K562 (cell line): ENCODE data around the gene NRG3. TPM values are rescaled to one million over a fixed set of nuclear protein-coding genes. Genes with fewer than 3 reads are reported as not detected.

Experiments
- ATAC-seq: fragments of 200-7000 bp; cut with Tn5 transposase; 3 replicates; pipeline ENCODE4 v1.9.1; 2020; ENCODE audit warnings: moderate library complexity
- BruUV-seq: library from RNA; stranded (reverse); fragments of 400-500 nt; replicated peaks from 2 replicates; lab custom pipeline; 2021; lab: Mats Ljungman, UMichigan
- CTCF ChIA-PET: fragments of 300-600 bp; formaldehyde crosslinking; extraction: SDS; loops from one replicate; lab custom pipeline; 2021; ENCODE audit warnings: low intra/inter-chr PET ratio; lab: Yijun Ruan, JAX
- POLR2A ChIA-PET: fragments of 300-600, 350-650 bp; sonication (Branson Sonifier 250); formaldehyde crosslinking; extraction: SDS; loops from one replicate; lab custom pipeline; 2021; ENCODE audit warnings: antibody characterized with exemption, inconsistent platforms; lab: Yijun Ruan, JAX
- DNase-seq, 4 experiments: peaks; one replicate each; pipeline versions ENCODE4 v3.0.0 to v3.0.0-alpha.2; 2011 to 2018; ENCODE audit warnings: low spot score in 3 of 4, mixed read lengths in 3 of 4; ENCODE audit errors: extremely low read depth in 1 of 4
- FAIRE-seq: peaks from 2 replicates; lab custom pipeline; 2011; peaks lifted over from hg19 to GRCh38; lab: Jason Lieb, UNC
- H2AFZ ChIP-seq: 2 replicates; pipeline ENCODE4 v1.6.0; 2011; ENCODE audit warnings: low read depth, low read length, control low read depth, inconsistent platforms
- H3K27ac ChIP-seq: fragments of 200-600 bp; 3 replicates; pipeline ENCODE4 v1.8.0; 2011; ENCODE audit warnings: low read depth, mild to moderate bottlenecking, control low read depth, inconsistent platforms, low read length, moderate library complexity, mixed read lengths; ENCODE audit errors: extremely low read depth
- H3K27me3 ChIP-seq, 2 experiments: fragments of 300-600 bp in 1 of 2; 2 replicates in 1 of 2; 3 replicates in 1 of 2; pipeline versions ENCODE4 v1.6.0 to v1.8.0; 2011; ENCODE audit warnings: inconsistent platforms in 2 of 2, low read length in 2 of 2, mild to moderate bottlenecking in 1 of 2, mixed read lengths in 1 of 2, moderate library complexity in 1 of 2; ENCODE audit not compliant: control insufficient read depth in 2 of 2, insufficient read depth in 2 of 2
- H3K36me3 ChIP-seq: fragments of 300-600 bp; 3 replicates; pipeline ENCODE4 v1.8.0; 2011; ENCODE audit warnings: mild to moderate bottlenecking, low read length, inconsistent platforms; ENCODE audit not compliant: control insufficient read depth, insufficient read depth
- H3K4me1 ChIP-seq, 2 experiments: fragments of 200-600 bp in 1 of 2; replicated peaks in 1 of 2; 2 replicates in 1 of 2; 3 replicates in 1 of 2; pipeline versions ENCODE4 v1.5.1 to v1.8.0; 2011; ENCODE audit warnings: inconsistent platforms in 2 of 2, low read length in 2 of 2, mild to moderate bottlenecking in 1 of 2, mixed read lengths in 1 of 2, moderate library complexity in 1 of 2; ENCODE audit not compliant: control insufficient read depth in 2 of 2, insufficient read depth in 2 of 2
- H3K4me2 ChIP-seq: 2 replicates; pipeline ENCODE4 v1.6.1; 2011; ENCODE audit warnings: low read length, control low read depth, inconsistent platforms, mixed read lengths; ENCODE audit not compliant: insufficient read depth
- H3K4me3 ChIP-seq: fragments of 200-600 bp; sonication (generic), shearing (Covaris generic); 2 replicates; pipeline ENCODE4 v1.5.1; 2016; ENCODE audit warnings: control low read depth, inconsistent platforms
- H3K79me2 ChIP-seq: fragments of 200-600 bp; 3 replicates; pipeline ENCODE4 v1.8.0; 2011; ENCODE audit warnings: low read length, inconsistent platforms; ENCODE audit not compliant: control insufficient read depth, insufficient read depth
- H3K9ac ChIP-seq, 2 experiments: 2 replicates each; pipeline versions ENCODE4 v1.6.0 to v1.6.1; 2011; ENCODE audit warnings: low read depth in 2 of 2, low read length in 2 of 2, control low read depth in 1 of 2, inconsistent platforms in 1 of 2, mild to moderate bottlenecking in 1 of 2, mixed read lengths in 1 of 2; ENCODE audit not compliant: insufficient read depth in 1 of 2
- H3K9me1 ChIP-seq: one replicate; pipeline ENCODE4 v1.6.0; 2011; ENCODE audit warnings: inconsistent platforms, mild to moderate bottlenecking, low read length, moderate library complexity; ENCODE audit not compliant: control insufficient read depth, insufficient read depth
- H3K9me3 ChIP-seq: replicated peaks from 2 replicates; pipeline ENCODE4 v1.5.1; 2011; ENCODE audit warnings: low read depth, low read length, inconsistent platforms; ENCODE audit not compliant: control insufficient read depth, insufficient read depth
- H4K20me1 ChIP-seq: replicated peaks from 2 replicates; pipeline ENCODE4 v1.6.1; 2011; ENCODE audit warnings: low read length, inconsistent platforms, mixed read lengths; ENCODE audit not compliant: control insufficient read depth, insufficient read depth
- BRCA1 ChIP-seq, 2 experiments: fragments of 450-650 bp in 1 of 2; sonication (generic) in 1 of 2; formaldehyde crosslinking in 1 of 2; IDR thresholded peaks; 2 replicates each; pipeline versions ENCODE4 v1.5.0 to v1.6.1; 2017 to 2020; ENCODE audit warnings: mild to moderate bottlenecking in 1 of 2, missing genetic modification reagents in 1 of 2
- CBX8 ChIP-seq: fragments of 200-600 bp; sonication (generic); IDR thresholded peaks from 2 replicates; pipeline ENCODE4 v1.6.1; 2012; ENCODE audit warnings: borderline replicate concordance, mixed run types, low read depth, mild to moderate bottlenecking, moderate library complexity, mixed read lengths, low read length, control low read depth, inconsistent platforms; ENCODE audit not compliant: poor library complexity, severe bottlenecking; ENCODE audit errors: extremely low read depth
- KHSRP ChIP-seq: fragments of 450-650 bp; IDR thresholded peaks from 2 replicates; pipeline ENCODE4 v1.6.1; 2017
- MCM7 ChIP-seq, 2 experiments: fragments of 450-650 bp; IDR thresholded peaks; 2 replicates each; pipeline ENCODE4 v1.6.1; 2016 to 2018
- NONO ChIP-seq, 2 experiments: fragments of 200-400 bp in 1 of 2; fragments of 450-650 bp in 1 of 2; formaldehyde crosslinking in 1 of 2; IDR thresholded peaks; 2 replicates each; pipeline ENCODE4 v1.6.1; 2017; ENCODE audit warnings: low read depth in 2 of 2, mild to moderate bottlenecking in 2 of 2, moderate library complexity in 2 of 2, low read length in 1 of 2
- PTBP1 ChIP-seq: fragments of 200-400 bp; formaldehyde crosslinking; IDR thresholded peaks from 2 replicates; pipeline ENCODE4 v1.6.1; 2017; ENCODE audit warnings: low read depth, low read length
- TEAD4 ChIP-seq, 2 experiments: sonication (generic) in 1 of 2; formaldehyde crosslinking in 1 of 2; IDR thresholded peaks; 2 replicates each; pipeline versions ENCODE4 v1.6.1 to v1.8.0; 2012 to 2022; ENCODE audit warnings: borderline replicate concordance in 1 of 2, inconsistent platforms in 1 of 2, low read length in 1 of 2, mild to moderate bottlenecking in 1 of 2, missing genetic modification reagents in 1 of 2
- TSC22D4 ChIP-seq: fragments of 450-650 bp; IDR thresholded peaks from 2 replicates; pipeline ENCODE4 v1.6.1; 2016; ENCODE audit warnings: missing genetic modification characterization, missing biosample characterization, control low read depth
- XRCC3 ChIP-seq: fragments of 450-650 bp; IDR thresholded peaks from 2 replicates; pipeline ENCODE4 v1.6.1; 2017; ENCODE audit warnings: mild to moderate bottlenecking, moderate library complexity
- ZMIZ1 ChIP-seq, 2 experiments: fragments of 150-350 bp in 1 of 2; IDR thresholded peaks; 2 replicates each; pipeline ENCODE4 v1.6.1; 2012 to 2016; ENCODE audit warnings: low read depth in 2 of 2, low read length in 2 of 2, mild to moderate bottlenecking in 1 of 2, moderate library complexity in 1 of 2
- ZNF311 ChIP-seq: fragments of 250-450 bp; sonication (Bioruptor Pico); IDR thresholded peaks from 2 replicates; pipeline ENCODE4 v1.4.0; 2020; ENCODE audit warnings: mild to moderate bottlenecking, moderate library complexity
- ZNF316 ChIP-seq: fragments of 450-650 bp; IDR thresholded peaks from 2 replicates; pipeline ENCODE4 v1.6.1; 2016
- WGBS: fragments of 100-300 bp; shearing (Covaris generic); methylation state at CpG from one replicate; pipeline ENCODE4 v1.1.6; 2016; ENCODE audit warnings: low coverage, mixed read lengths; ENCODE audit not compliant: insufficient coverage; ENCODE audit errors: missing lambda C conversion rate; 5-methylcytosine and 5-hydroxymethylcytosine counted together
- in situ Hi-C: fragments of 300-500 bp; cut with MboI; formaldehyde crosslinking; loops from 4 replicates; pipeline ENCODE4 v1.15.0; 2018; ENCODE audit warnings: inconsistent platforms, mixed read lengths
- intact Hi-C: fragments of 100-400 bp; cut with micrococcal nuclease; formaldehyde crosslinking; loops from 2 replicates; pipeline ENCODE4 v1.14.2; 2022
- polyA plus RNA-seq, 8 experiments: library from polyadenylated mRNA; depleted of rRNA in 4 of 8; stranded (reverse) in 5 of 8; unstranded in 3 of 8; fragments of >200 nt; fragmentation: Nextera tagmentation in 2 of 8; fragmentation: Illumina TruSeq in 1 of 8; extraction: Ambion mirVana in 2 of 8; extraction: Trizol in 1 of 8; gene quantifications; 2 replicates each; pipeline versions ENCODE4 v1.2.1 to v1.2.3, GENCODE V29; 2011 to 2014; ENCODE audit warnings: inconsistent platforms in 1 of 8, missing spikeins in 1 of 8
- total RNA-seq, 7 experiments: library from RNA; depleted of rRNA in 6 of 7; stranded (reverse); fragments of >200 nt in 6 of 7; fragmentation: Illumina TruSeq in 2 of 7; extraction: Trizol in 2 of 7; gene quantifications; 2 replicates each; pipeline versions ENCODE4 v1.2.1 to v1.2.3, GENCODE V29; 2011 to 2021; ENCODE audit warnings: low replicate concordance in 1 of 7

The NRG3 gene
- total and polyA plus RNA-seq, 9 of the 15 experiments (the other 6 are each of a cell fraction or from before 2014, with no cell fraction given), result not detected

GRCh38 chr10:81847675-81848074 is 27.3 kb upstream of the NRG3 start (continued):
- TF ChIP-seq PTBP1 (no peak), TSC22D4 (tag) (no peak), BRCA1 (IDR thresholded peaks at IDR 0.05) (no peak), BRCA1 (CRISPR knock-in tag; IDR thresholded peaks at IDR 0.05) (no peak), XRCC3 (no peak), ZNF311 (CRISPR knock-in tag) (no peak), MCM7 (IDR thresholded peaks at IDR 0.05) (no peak), KHSRP (no peak), TEAD4 (IDR thresholded peaks at IDR 0.05; ENCODE audit: low read length) (no peak), TEAD4 (CRISPR knock-in tag; IDR thresholded peaks at IDR 0.05; ENCODE audit: borderline replicate concordance) (no peak)

DNA sequence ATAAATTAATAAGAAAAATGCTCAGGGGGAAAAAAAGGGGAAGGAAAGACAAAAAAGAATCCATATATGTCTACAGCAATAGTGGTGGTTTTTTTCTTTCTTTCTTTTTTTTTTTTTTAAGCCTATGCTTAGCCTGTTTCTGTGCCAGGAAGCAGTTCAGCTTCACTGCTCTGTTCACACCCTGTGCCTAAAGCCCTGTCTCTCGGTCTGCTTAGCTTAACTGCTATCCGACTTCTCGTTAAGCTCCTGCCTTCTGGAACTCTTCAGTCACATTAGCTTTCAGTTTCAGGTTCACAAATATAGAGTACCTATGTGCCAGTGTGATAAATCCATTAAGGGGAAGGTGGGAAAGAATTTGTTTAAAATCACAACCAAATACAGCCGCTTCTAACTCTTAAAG is 26.5 kb upstream of the NRG3 start:
- no peaks in the 10 kb centered on the region for H3K4me1 ChIP-seq
- H3K27me3 ChIP-seq, result no peaks in the 10 kb centered on the region
- no peak overlapping the region for H3K9ac ChIP-seq
- no TSS peak for BruUV-seq
- ATAC-seq (no peak), FAIRE-seq (no peak)
- no peak overlapping the region for H2AFZ ChIP-seq
- intact Hi-C loops, result no loop called here
- H3K9me1 ChIP-seq, result no peaks in the 10 kb centered on the region
- WGBS, result 0% methylated on average over 4 of the region's 4 CpGs
- no peaks in the 10 kb centered on the region for H3K79me2 ChIP-seq
- H3K4me3 ChIP-seq, result no peak overlapping the region
- no peak for TF ChIP-seq CBX8
- TF ChIP-seq ZNF316, result no peak
- no peak for TF ChIP-seq ZMIZ1 (IDR thresholded peaks at IDR 0.05; ENCODE audit: low read depth in 2 of 2, low read length in 2 of 2)
- no peak for TF ChIP-seq NONO (IDR thresholded peaks at IDR 0.05; ENCODE audit: low read depth in 2 of 2, low read length in 1 of 2)
- TF ChIP-seq, all 486 proteins: peak for 0
- ChIA-PET CTCF (no interaction called here), POLR2A (no interaction called here)
- H3K36me3 ChIP-seq, result no peaks in the 10 kb centered on the region
- H3K27ac ChIP-seq, result no peak overlapping the region
- no peaks in the 10 kb centered on the region for H4K20me1 ChIP-seq
- in situ Hi-C loops, result no loop called here
- no peaks in the 10 kb centered on the region for H3K9me3 ChIP-seq
- H3K4me2 ChIP-seq, result no peak overlapping the region
- no peak for DNase-seq
